Loucy (cell line): ENCODE results near the gene PDLIM3.

ENCODE experiments used
- H2AFZ ChIP-seq: fragments of 200-600 bp; sonication (generic); 2 replicates; pipeline ENCODE4 v1.6.0; 2016; ENCODE audit warnings: antibody characterized with exemption, mild to moderate bottlenecking, low read length, moderate library complexity
- H3F3A ChIP-seq: fragments of 200-600 bp; 2 replicates; pipeline ENCODE4 v1.6.0; 2016; ENCODE audit warnings: antibody characterized with exemption, low read depth, mild to moderate bottlenecking
- H3K27me3 ChIP-seq: fragments of 200-600 bp; sonication (generic); 2 replicates; pipeline ENCODE4 v1.6.1; 2014; ENCODE audit warnings: low read length, mild to moderate bottlenecking; ENCODE audit not compliant: insufficient read depth, poor library complexity, severe bottlenecking
- H3K36me3 ChIP-seq: fragments of 200-600 bp; sonication (generic); 2 replicates; pipeline ENCODE4 v1.6.1; 2016; ENCODE audit warnings: low read length; ENCODE audit not compliant: insufficient read depth
- H3K4me1 ChIP-seq: fragments of 200-600 bp; sonication (generic); 2 replicates; pipeline ENCODE4 v1.5.1; 2014; ENCODE audit warnings: low read length, mild to moderate bottlenecking; ENCODE audit not compliant: insufficient read depth, poor library complexity, severe bottlenecking
- H3K4me2 ChIP-seq: fragments of 200-600 bp; sonication (generic); 2 replicates; pipeline ENCODE4 v1.6.0; 2014; ENCODE audit warnings: antibody characterized with exemption, low read length, low read depth, mild to moderate bottlenecking; ENCODE audit not compliant: poor library complexity, severe bottlenecking
- H3K4me3 ChIP-seq: fragments of 200-600 bp; sonication (generic); 2 replicates; pipeline ENCODE4 v1.5.1; 2014; ENCODE audit warnings: low read length, mild to moderate bottlenecking, mixed read lengths; ENCODE audit not compliant: poor library complexity, severe bottlenecking
- H3K79me2 ChIP-seq: fragments of 200-600 bp; sonication (generic); 2 replicates; pipeline ENCODE4 v1.6.1; 2014; ENCODE audit warnings: low read length; ENCODE audit not compliant: insufficient read depth
- H3K9ac ChIP-seq: fragments of 200-600 bp; sonication (generic); 2 replicates; pipeline ENCODE4 v1.6.0; 2014; ENCODE audit warnings: mild to moderate bottlenecking, low read depth, low read length, moderate library complexity; ENCODE audit not compliant: poor library complexity, severe bottlenecking
- H3K9me2 ChIP-seq: fragments of 200-600 bp; sonication (generic); replicated peaks from 2 replicates; pipeline ENCODE4 v1.6.1; 2016; ENCODE audit warnings: low read depth, low read length, mixed read lengths
- H3K9me3 ChIP-seq: fragments of 200-600 bp; sonication (generic); 2 replicates; pipeline ENCODE4 v1.6.1; 2014; ENCODE audit warnings: mild to moderate bottlenecking, antibody characterized with exemption, low read length, low read depth; ENCODE audit not compliant: insufficient read depth
- H4K20me1 ChIP-seq: fragments of 200-600 bp; sonication (generic); 2 replicates; pipeline ENCODE4 v1.6.0; 2014; ENCODE audit warnings: antibody characterized with exemption, low read length, mild to moderate bottlenecking; ENCODE audit not compliant: insufficient read depth, poor library complexity, severe bottlenecking
- CTCF ChIP-seq: fragments of 200-600 bp; sonication (generic); conservative IDR thresholded peaks from 2 replicates; pipeline ENCODE4 v1.5.1; 2014; ENCODE audit warnings: mild to moderate bottlenecking, antibody characterized with exemption, low read length
- EZH2phosphoT487 ChIP-seq: fragments of 200-600 bp; IDR thresholded peaks from 2 replicates; pipeline ENCODE4 v1.6.1; 2018; ENCODE audit warnings: antibody characterized with exemption, mild to moderate bottlenecking, moderate library complexity, borderline replicate concordance

The PDLIM3 gene

GRCh38 chr4:185548587-185548986 is 13.3 kb upstream of the PDLIM3 start:
- no peaks in the 10 kb centered on the region for H3K9me3 ChIP-seq
- H3K4me2 ChIP-seq, result no peak overlapping the region
- no peaks in the 10 kb centered on the region for H3F3A ChIP-seq
- no peaks in the 10 kb centered on the region for H4K20me1 ChIP-seq
- H3K4me3 ChIP-seq, result no peak overlapping the region
- no peaks in the 10 kb centered on the region for H3K4me1 ChIP-seq
- H3K9ac ChIP-seq, result no peak overlapping the region
- H2AFZ ChIP-seq, result no peak overlapping the region
- H3K27me3 ChIP-seq, result no peaks in the 10 kb centered on the region
- H3K79me2 ChIP-seq, result no peaks in the 10 kb centered on the region
- no peaks in the 10 kb centered on the region for H3K36me3 ChIP-seq
- no peaks in the 10 kb centered on the region for H3K9me2 ChIP-seq
- TF ChIP-seq EZH2phosphoT487 (no peak), CTCF (no peak)

- Histone ChIP-seq H3K4me3 (no peak overlapping the region), H3K27me3 (no peaks in the 10 kb centered on the region), H3F3A (no peaks in the 10 kb centered on the region), H3K9me2 (no peaks in the 10 kb centered on the region), H3K79me2 (no peaks in the 10 kb centered on the region), H3K9ac (no peak overlapping the region), H4K20me1 (no peaks in the 10 kb centered on the region), H3K4me2 (no peak overlapping the region), H3K4me1 (no peaks in the 10 kb centered on the region), H3K36me3 (no peaks in the 10 kb centered on the region), H2AFZ (no peak overlapping the region), H3K9me3 (no peaks in the 10 kb centered on the region)
- TF ChIP-seq EZH2phosphoT487 (no peak), CTCF (no peak)
These were observed 11.0 kb upstream of the PDLIM3 start for GRCh38 chr4:185546335-185546734.

- Histone ChIP-seq H3K27me3 (no peaks in the 10 kb centered on the region), H3K79me2 (no peaks in the 10 kb centered on the region), H3F3A (no peaks in the 10 kb centered on the region), H3K4me1 (no peaks in the 10 kb centered on the region), H3K9me3 (no peaks in the 10 kb centered on the region), H3K4me2 (no peak overlapping the region), H3K9ac (no peak overlapping the region), H3K36me3 (no peaks in the 10 kb centered on the region), H4K20me1 (no peaks in the 10 kb centered on the region), H2AFZ (no peak overlapping the region), H3K4me3 (no peak overlapping the region), H3K9me2 (no peaks in the 10 kb centered on the region)
- no peak for TF ChIP-seq CTCF
- TF ChIP-seq EZH2phosphoT487, result no peak
These were observed 7.5 kb upstream of the PDLIM3 start for GRCh38 chr4:185542626-185543315.
